MM.1S (cell line): ENCODE measurements around the gene BMAL1.

ENCODE experiments used
- DNase-seq: peaks from one replicate; pipeline ENCODE4 v3.0.0-alpha.2; 2015
- H2AFZ ChIP-seq: fragments of 300-600 bp; sonication (generic); 2 replicates; pipeline ENCODE4 v1.6.0; 2016; ENCODE audit warnings: antibody characterized with exemption, low read length
- H3F3A ChIP-seq: fragments of 300-600 bp; sonication (generic); 2 replicates; pipeline ENCODE4 v1.6.1; 2016; ENCODE audit warnings: mild to moderate bottlenecking, antibody characterized with exemption, low read length, moderate library complexity, mixed read lengths; ENCODE audit not compliant: insufficient read depth
- H3K27ac ChIP-seq: fragments of 300-600 bp; sonication (generic); 2 replicates; pipeline ENCODE4 v1.5.1; 2016; ENCODE audit warnings: mild to moderate bottlenecking, low read length
- H3K27me3 ChIP-seq: fragments of 300-600 bp; sonication (generic); replicated peaks from 2 replicates; pipeline ENCODE4 v1.6.0; 2016; ENCODE audit warnings: low read length; ENCODE audit not compliant: insufficient read depth
- H3K36me3 ChIP-seq: fragments of 300-600 bp; sonication (generic); replicated peaks from 2 replicates; pipeline ENCODE4 v1.6.1; 2016; ENCODE audit warnings: mild to moderate bottlenecking, low read length, mixed read lengths; ENCODE audit not compliant: insufficient read depth
- H3K4me1 ChIP-seq: fragments of 300-600 bp; sonication (generic); 2 replicates; pipeline ENCODE4 v1.6.1; 2016; ENCODE audit warnings: low read length, mixed read lengths
- H3K4me2 ChIP-seq: fragments of 300-600 bp; sonication (generic); 2 replicates; pipeline ENCODE4 v1.6.0; 2016; ENCODE audit warnings: low read depth, low read length
- H3K4me3 ChIP-seq: fragments of 300-600 bp; sonication (generic); 2 replicates; pipeline ENCODE4 v1.5.1; 2016; ENCODE audit warnings: low read length, mixed read lengths
- H3K79me2 ChIP-seq: fragments of 300-600 bp; sonication (generic); 2 replicates; pipeline ENCODE4 v1.6.1; 2016; ENCODE audit warnings: mixed run types, low read length, mixed read lengths
- H3K9ac ChIP-seq: fragments of 300-600 bp; sonication (generic); 2 replicates; pipeline ENCODE4 v1.6.1; 2016; ENCODE audit warnings: low read length, mixed read lengths
- H3K9me2 ChIP-seq: fragments of 300-600 bp; sonication (generic); replicated peaks from 2 replicates; pipeline ENCODE4 v1.6.1; 2016; ENCODE audit warnings: mild to moderate bottlenecking, low read length, mixed read lengths; ENCODE audit not compliant: insufficient read depth
- H3K9me3 ChIP-seq: fragments of 300-600 bp; sonication (generic); replicated peaks from 2 replicates; pipeline ENCODE4 v1.6.1; 2016; ENCODE audit warnings: mild to moderate bottlenecking, low read length, mixed read lengths; ENCODE audit not compliant: insufficient read depth
- H4K20me1 ChIP-seq: fragments of 300-600 bp; sonication (generic); 2 replicates; pipeline ENCODE4 v1.6.1; 2016; ENCODE audit warnings: mild to moderate bottlenecking, low read length, moderate library complexity, mixed read lengths; ENCODE audit not compliant: insufficient read depth
- CTCF ChIP-seq: fragments of 300-600 bp; sonication (generic); IDR thresholded peaks from 2 replicates; pipeline ENCODE4 v1.5.1; 2016; ENCODE audit warnings: antibody characterized with exemption, low read length, mixed read lengths
- EZH2 ChIP-seq: fragments of 300-600 bp; sonication (generic); optimal IDR thresholded peaks from 2 replicates; pipeline ENCODE3; 2017; ENCODE audit warnings: low read depth, mild to moderate bottlenecking, antibody characterized with exemption, low read length, mixed read lengths
- EZH2phosphoT487 ChIP-seq: fragments of 300-600 bp; sonication (generic); IDR thresholded peaks from 2 replicates; pipeline ENCODE4 v1.6.1; 2018; ENCODE audit warnings: antibody characterized with exemption, low read length

BMAL1 gene

GRCh38 chr11:13339195-13340153 lies 61.9 kb downstream of the BMAL1 start:
- Histone ChIP-seq H3K4me3 (no peak overlapping the region), H3K9ac (no peak overlapping the region), H4K20me1 (no peaks in the 10 kb centered on the region), H3K4me1 (peaks cover 16% of the 10 kb centered on the region), H3K9me2 (no peaks in the 10 kb centered on the region), H3F3A (peaks cover 9% of the 10 kb centered on the region; the same call in 1 of the 2 replicates), H3K27me3 (no peaks in the 10 kb centered on the region), H3K27ac (no peak overlapping the region), H3K9me3 (no peaks in the 10 kb centered on the region), H3K79me2 (peaks cover 8% of the 10 kb centered on the region), H2AFZ (no peak overlapping the region), H3K4me2 (no peak overlapping the region), H3K36me3 (no peaks in the 10 kb centered on the region)
- TF ChIP-seq EZH2 (no peak), CTCF (no peak), EZH2phosphoT487 (no peak)
- DNase-seq = no peak

- no peak overlapping the region for H3K27ac ChIP-seq
Measured at GRCh38 chr11:13341026-13341425, 63.4 kb downstream of the BMAL1 start.

GRCh38 chr11:13343067-13343466 lies 65.5 kb downstream of the BMAL1 start:
- no peak for DNase-seq

More at GRCh38 chr11:13341026-13341425, 63.4 kb downstream of the BMAL1 start:
- TF ChIP-seq CTCF (no peak), EZH2 (no peak), EZH2phosphoT487 (no peak)
- no peak overlapping the region for H3K4me2 ChIP-seq
- H3K79me2 ChIP-seq = peaks cover 12% of the 10 kb centered on the region
- H3K9ac ChIP-seq = no peak overlapping the region
- H3K27me3 ChIP-seq = no peaks in the 10 kb centered on the region
- H3K4me3 ChIP-seq = no peak overlapping the region
- H3K9me2 ChIP-seq = no peaks in the 10 kb centered on the region
- no peaks in the 10 kb centered on the region for H4K20me1 ChIP-seq
- H2AFZ ChIP-seq = no peak overlapping the region
- peaks cover 9% of the 10 kb centered on the region; the same call in 1 of the 2 replicates for H3F3A ChIP-seq
- DNase-seq = no peak
- H3K4me1 ChIP-seq = peaks cover 16% of the 10 kb centered on the region
- no peaks in the 10 kb centered on the region for H3K9me3 ChIP-seq
- no peaks in the 10 kb centered on the region for H3K36me3 ChIP-seq

More at GRCh38 chr11:13343067-13343466, 65.5 kb downstream of the BMAL1 start:
- Histone ChIP-seq H3F3A (peaks cover 1% of the 10 kb centered on the region; the same call in 1 of the 2 replicates), H3K4me3 (no peak overlapping the region), H2AFZ (no peak overlapping the region), H3K9me3 (no peaks in the 10 kb centered on the region), H4K20me1 (no peaks in the 10 kb centered on the region), H3K4me2 (no peak overlapping the region), H3K79me2 (peaks cover 12% of the 10 kb centered on the region), H3K4me1 (peaks cover 10% of the 10 kb centered on the region), H3K27ac (no peak overlapping the region), H3K36me3 (no peaks in the 10 kb centered on the region), H3K9ac (no peak overlapping the region), H3K9me2 (no peaks in the 10 kb centered on the region), H3K27me3 (no peaks in the 10 kb centered on the region)
- TF ChIP-seq EZH2 (no peak), EZH2phosphoT487 (no peak), CTCF (no peak)
